ENCODE data around the gene UXT. TPM values are rescaled to one million over a fixed set of nuclear protein-coding genes. Genes with fewer than 3 reads are reported as not detected.

Gene UXT
- total RNA-seq, 1 donor from 2014 or later: 64.3 TPM

DNA sequence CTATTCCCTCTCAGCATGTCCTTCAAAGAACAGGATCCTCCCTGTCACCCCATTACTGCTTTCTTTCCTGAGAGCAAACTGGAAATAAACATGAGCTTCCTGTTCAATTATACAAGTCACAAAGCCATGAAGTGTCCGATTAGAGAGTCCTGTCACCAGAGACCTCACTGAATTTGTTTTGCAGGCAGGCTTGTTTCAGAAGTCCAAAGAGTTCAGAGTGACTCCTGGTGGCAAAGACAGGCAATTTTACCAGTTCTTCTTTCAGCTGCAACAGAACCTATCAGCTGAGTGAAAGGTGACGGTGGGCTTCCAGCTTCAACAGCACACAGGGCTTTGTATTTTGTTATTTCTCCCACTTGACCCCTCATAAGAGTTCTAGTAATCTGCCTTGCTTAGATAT lies 15.1 kb downstream of the UXT start:
- DNase-seq: no peak
- peaks cover 2% of the 10 kb centered on the region for H3K9me3 Mint-ChIP-seq (ENCODE audit: unreplicated experiment)
- H3K27ac Mint-ChIP-seq (ENCODE audit: unreplicated experiment): peak overlapping the region; percentile 52
- no peak for TF ChIP-seq CTCF (IDR thresholded peaks at IDR 0.05; ENCODE audit: partially characterized antibody, unreplicated experiment)
- peaks cover 7% of the 10 kb centered on the region for H3K4me1 Mint-ChIP-seq (ENCODE audit: low read depth, unreplicated experiment)
- peaks cover 1% of the 10 kb centered on the region for H3K27me3 Mint-ChIP-seq (ENCODE audit: unreplicated experiment)
- H3K4me3 Mint-ChIP-seq (ENCODE audit: unreplicated experiment): no peak overlapping the region
- peaks cover 14% of the 10 kb centered on the region for H3K36me3 Mint-ChIP-seq (ENCODE audit: unreplicated experiment)

DNA sequence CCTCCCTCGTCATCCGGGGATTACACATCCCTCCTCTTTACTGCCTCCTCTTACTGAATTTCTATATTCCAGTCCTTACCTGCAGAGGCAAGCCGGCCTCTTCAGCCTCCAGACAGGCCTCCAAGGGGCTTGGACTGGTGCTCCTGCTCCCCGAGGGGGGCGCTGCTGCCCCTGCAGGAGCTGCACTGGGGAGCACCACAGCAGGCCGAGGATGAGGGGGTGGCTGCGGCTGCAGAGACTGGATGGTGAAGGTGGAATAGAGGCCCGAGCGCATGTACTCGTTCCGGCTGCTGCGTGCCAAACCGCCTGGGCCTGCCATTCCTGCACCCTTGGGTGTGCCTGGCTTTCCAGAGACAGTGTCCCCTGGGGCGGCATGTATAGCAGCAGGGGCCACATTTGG lies 20.2 kb downstream of the UXT start:
- peaks cover 14% of the 10 kb centered on the region for H3K36me3 Mint-ChIP-seq (ENCODE audit: unreplicated experiment)
- H3K27ac Mint-ChIP-seq (ENCODE audit: unreplicated experiment): no peak overlapping the region
- no peak for TF ChIP-seq CTCF (IDR thresholded peaks at IDR 0.05; ENCODE audit: partially characterized antibody, unreplicated experiment)
- no peaks in the 10 kb centered on the region for H3K4me1 Mint-ChIP-seq (ENCODE audit: low read depth, unreplicated experiment)
- H3K9me3 Mint-ChIP-seq (ENCODE audit: unreplicated experiment): peaks cover 4% of the 10 kb centered on the region
- DNase-seq: no peak
- H3K27me3 Mint-ChIP-seq (ENCODE audit: unreplicated experiment): no peaks in the 10 kb centered on the region
- no peak overlapping the region for H3K4me3 Mint-ChIP-seq (ENCODE audit: unreplicated experiment)

DNA sequence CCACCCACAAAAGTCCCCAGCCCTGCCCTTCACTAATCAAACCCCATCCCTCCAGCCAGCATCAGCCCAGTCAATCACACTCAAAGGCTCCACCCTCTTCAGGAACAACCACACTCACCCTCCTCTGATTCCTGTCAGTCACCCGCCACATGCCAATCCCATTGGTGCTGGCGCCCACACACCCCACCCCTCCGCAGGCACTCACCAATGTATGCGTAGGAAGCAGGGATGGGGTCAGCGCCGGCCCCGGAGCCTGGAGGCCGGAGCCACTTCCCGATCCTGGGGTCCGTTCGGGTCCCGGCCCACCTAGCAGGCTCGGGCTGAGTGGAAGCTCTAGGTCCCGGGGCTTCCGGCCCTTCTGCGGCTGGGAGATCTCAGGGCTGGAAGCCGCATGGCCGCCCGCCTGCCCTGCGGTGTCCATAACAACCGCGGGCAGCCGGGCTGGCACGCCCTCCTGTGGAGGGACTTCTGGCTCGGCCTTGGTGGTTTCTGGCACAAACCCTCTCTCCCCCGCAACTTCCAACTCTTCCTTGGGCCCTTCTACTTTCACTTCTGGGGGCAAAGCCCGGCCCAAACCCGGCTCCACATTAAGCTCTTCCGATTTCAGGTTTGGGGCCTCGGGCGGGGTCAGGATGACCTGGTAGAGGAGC lies 21.3 kb downstream of the UXT start:
- H3K9me3 Mint-ChIP-seq (ENCODE audit: unreplicated experiment): peaks cover 4% of the 10 kb centered on the region
- no peak overlapping the region for H3K4me3 Mint-ChIP-seq (ENCODE audit: unreplicated experiment)
- no peak overlapping the region for H3K27ac Mint-ChIP-seq (ENCODE audit: unreplicated experiment)
- no peaks in the 10 kb centered on the region for H3K27me3 Mint-ChIP-seq (ENCODE audit: unreplicated experiment)
- DNase-seq: no peak
- TF ChIP-seq CTCF (IDR thresholded peaks at IDR 0.05; ENCODE audit: partially characterized antibody, unreplicated experiment): no peak
- H3K36me3 Mint-ChIP-seq (ENCODE audit: unreplicated experiment): peaks cover 14% of the 10 kb centered on the region
- no peaks in the 10 kb centered on the region for H3K4me1 Mint-ChIP-seq (ENCODE audit: low read depth, unreplicated experiment)

DNA sequence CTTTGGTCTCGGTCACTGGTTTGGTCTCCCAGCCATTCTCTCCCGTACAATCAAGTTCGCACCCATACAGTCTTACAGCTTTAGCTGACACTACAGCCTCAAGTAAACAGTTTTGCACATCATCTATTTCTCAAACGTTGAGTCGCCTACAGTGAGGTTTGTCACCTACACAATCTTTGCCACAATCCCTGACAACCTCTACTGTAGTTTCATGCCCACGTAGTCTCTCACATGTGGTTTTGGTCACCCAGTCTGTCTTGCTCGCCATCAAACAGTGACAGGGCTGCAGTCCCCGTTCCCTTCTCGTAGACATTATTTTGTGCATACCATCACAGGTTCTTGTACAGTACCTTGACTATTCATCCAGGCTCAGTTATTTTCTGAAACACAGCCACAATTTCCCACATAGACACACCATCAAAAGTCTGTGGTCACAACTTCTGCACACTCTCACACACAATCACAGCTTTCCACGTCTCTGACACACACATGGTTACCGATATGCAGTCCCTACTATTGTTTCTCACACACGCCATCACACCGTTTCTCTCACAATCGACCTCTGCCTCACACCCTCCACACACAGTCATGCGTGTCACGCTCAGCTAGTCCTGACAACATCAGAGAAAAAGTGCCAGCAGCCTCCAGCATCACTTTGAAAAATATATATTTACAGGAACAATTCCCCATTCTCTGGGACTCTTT lies 24.0 kb downstream of the UXT start:
- Mint-ChIP-seq H3K4me3 (ENCODE audit: unreplicated experiment) (no peak overlapping the region), H3K36me3 (ENCODE audit: unreplicated experiment) (peaks cover 6% of the 10 kb centered on the region)

More for the DNA sequence above, 24.0 kb downstream of the UXT start:
- DNase-seq: no peak
- no peaks in the 10 kb centered on the region for H3K4me1 Mint-ChIP-seq (ENCODE audit: low read depth, unreplicated experiment)
- peaks cover 4% of the 10 kb centered on the region for H3K9me3 Mint-ChIP-seq (ENCODE audit: unreplicated experiment)
- H3K27ac Mint-ChIP-seq (ENCODE audit: unreplicated experiment): no peak overlapping the region
- no peaks in the 10 kb centered on the region for H3K27me3 Mint-ChIP-seq (ENCODE audit: unreplicated experiment)
- TF ChIP-seq CTCF (IDR thresholded peaks at IDR 0.05; ENCODE audit: partially characterized antibody, unreplicated experiment): no peak

Measured in glutamatergic neuron (in vitro differentiated cells).